ENCODE results near the gene FBXL15.

Gene FBXL15

DNA sequence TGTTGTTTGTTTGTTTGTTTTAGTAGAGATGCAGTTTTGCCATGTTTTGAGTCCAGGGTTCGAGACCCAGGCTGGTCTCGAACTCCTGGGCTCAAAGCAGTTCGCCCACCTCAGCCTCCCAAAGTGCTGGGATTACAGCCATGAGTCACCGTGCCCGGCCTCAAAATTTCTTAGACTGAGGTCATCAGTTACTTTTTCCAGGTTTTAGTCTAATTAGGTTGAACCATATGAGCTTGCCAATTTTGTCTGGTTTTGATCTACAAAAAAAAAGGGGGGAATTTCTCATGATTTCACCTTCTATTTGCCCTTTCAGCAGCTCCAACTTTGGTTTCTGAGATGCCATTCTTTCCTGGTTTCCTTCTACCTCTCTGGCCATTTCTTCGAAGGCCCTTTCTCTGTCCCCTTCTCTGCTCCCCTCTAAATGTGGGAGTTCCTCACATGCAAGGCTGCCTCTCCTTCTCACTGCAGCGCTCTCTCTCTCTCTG, 6.2 kb downstream of the FBXL15 start:
- TF ChIP-seq ZBTB7A (IDR thresholded peaks at IDR 0.05; ENCODE audit: low read depth) (no peak), CREB1 (IDR thresholded peaks at IDR 0.05; ENCODE audit: low read depth) (no peak), MAX (IDR thresholded peaks at IDR 0.05) (no peak), FOXM1 (IDR thresholded peaks at IDR 0.05; ENCODE audit: borderline replicate concordance, low read depth) (no peak), EP300 (IDR thresholded peaks at IDR 0.05; ENCODE audit: borderline replicate concordance) (no peak), RAD21 (IDR thresholded peaks at IDR 0.05; ENCODE audit: low read depth) (no peak), EGR1 (IDR thresholded peaks at IDR 0.05) (no peak), TAF1 (IDR thresholded peaks at IDR 0.05; ENCODE audit: low read depth) (no peak), TEAD4 (IDR thresholded peaks at IDR 0.05) (no peak), NFIC (IDR thresholded peaks at IDR 0.05) (no peak), CEBPB (IDR thresholded peaks at IDR 0.05) (no peak), TCF12 (IDR thresholded peaks at IDR 0.05; ENCODE audit: low read depth) (no peak), REST (IDR thresholded peaks at IDR 0.05; ENCODE audit: low read depth) (no peak), YY1 (IDR thresholded peaks at IDR 0.05; ENCODE audit: low read depth) (no peak)
- TF ChIP-seq, protein P1, sequence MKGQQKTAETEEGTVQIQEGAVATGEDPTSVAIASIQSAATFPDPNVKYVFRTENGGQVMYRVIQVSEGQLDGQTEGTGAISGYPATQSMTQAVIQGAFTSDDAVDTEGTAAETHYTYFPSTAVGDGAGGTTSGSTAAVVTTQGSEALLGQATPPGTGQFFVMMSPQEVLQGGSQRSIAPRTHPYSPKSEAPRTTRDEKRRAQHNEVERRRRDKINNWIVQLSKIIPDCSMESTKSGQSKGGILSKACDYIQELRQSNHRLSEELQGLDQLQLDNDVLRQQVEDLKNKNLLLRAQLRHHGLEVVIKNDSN (IDR thresholded peaks at IDR 0.05) = no peak

DNA sequence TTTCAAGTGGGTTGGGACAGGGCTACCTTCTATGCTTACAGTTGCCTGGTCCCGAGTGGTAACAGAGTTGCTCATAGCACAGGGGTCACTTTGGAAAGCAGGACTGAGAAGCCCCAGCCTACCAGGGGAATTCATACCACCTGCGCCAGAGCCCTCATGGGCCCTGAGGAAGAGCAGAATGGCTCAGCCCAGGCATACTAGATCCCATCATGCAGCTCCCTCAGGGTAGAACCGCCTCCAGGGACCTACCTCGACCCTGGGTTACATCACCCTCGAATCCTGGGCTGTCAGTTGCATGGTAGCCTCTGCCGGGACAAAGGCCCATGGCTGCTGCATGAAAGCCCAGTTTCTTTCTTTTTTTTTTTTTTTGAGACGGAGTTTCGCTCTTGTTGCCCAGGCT, 8.8 kb downstream of the FBXL15 start:
- TF ChIP-seq TAF1 (IDR thresholded peaks at IDR 0.05; ENCODE audit: low read depth) = no peak
- TF ChIP-seq EGR1 (IDR thresholded peaks at IDR 0.05) = no peak
- TF ChIP-seq CEBPB (IDR thresholded peaks at IDR 0.05) = no peak
- TF ChIP-seq TEAD4 (IDR thresholded peaks at IDR 0.05) = no peak
- TF ChIP-seq YY1 (IDR thresholded peaks at IDR 0.05; ENCODE audit: low read depth) = no peak

DNA sequence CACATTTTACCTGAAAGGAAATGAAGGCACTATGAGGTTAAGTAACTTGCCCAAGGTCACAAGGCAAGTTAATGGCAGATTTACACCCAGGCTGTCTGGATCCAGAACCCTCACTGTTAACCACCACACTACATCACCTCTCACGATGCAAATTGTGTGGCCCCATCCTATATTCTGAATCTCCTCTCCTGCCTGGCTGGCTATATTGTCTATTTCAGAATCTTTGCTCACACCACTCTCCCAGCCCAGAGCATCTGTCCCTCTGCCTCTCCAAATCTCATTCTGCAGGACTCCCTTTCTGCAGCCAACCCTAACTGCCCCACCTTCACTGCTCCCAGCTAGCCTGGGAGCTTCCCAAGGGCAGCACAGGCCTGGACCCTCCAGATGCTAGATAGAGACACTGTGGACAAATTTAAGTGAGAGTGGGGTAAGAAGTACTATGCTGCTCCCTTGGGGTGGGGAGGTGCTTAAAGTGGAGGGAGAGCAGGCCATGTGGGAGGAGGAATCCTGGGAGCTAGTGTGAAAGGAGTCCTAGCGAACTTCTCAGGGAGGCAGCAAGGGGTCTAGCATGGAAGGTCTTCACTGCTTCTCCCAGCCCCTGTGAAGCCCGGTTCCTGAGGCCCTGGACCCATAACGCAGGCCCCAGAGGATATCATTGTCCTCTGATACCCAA, 11.0 kb downstream of the FBXL15 start:
- peak; percentile 70; the same call in 1 of the 2 replicates for TF ChIP-seq MAX (IDR thresholded peaks at IDR 0.05)
- no peak for TF ChIP-seq EGR1 (IDR thresholded peaks at IDR 0.05)
- TF ChIP-seq, protein P1 (IDR thresholded peaks at IDR 0.05) = no peak
- TF ChIP-seq NFIC (IDR thresholded peaks at IDR 0.05) = no peak
- TF ChIP-seq EP300 (IDR thresholded peaks at IDR 0.05; ENCODE audit: borderline replicate concordance) = no peak

- peak; percentile 94 for TF ChIP-seq TAF1 (IDR thresholded peaks at IDR 0.05; ENCODE audit: low read depth)
- peak; percentile 32; the same call in 1 of the 2 replicates for TF ChIP-seq TEAD4 (IDR thresholded peaks at IDR 0.05)
- TF ChIP-seq RAD21 (IDR thresholded peaks at IDR 0.05; ENCODE audit: low read depth) = peak; percentile 20; the same call in 1 of the 2 replicates
- TF ChIP-seq ZBTB7A (IDR thresholded peaks at IDR 0.05; ENCODE audit: low read depth) = peak; percentile 94; the same call in 1 of the 2 replicates
- TF ChIP-seq YY1 (IDR thresholded peaks at IDR 0.05; ENCODE audit: low read depth) = peak; percentile 100
- TF ChIP-seq FOXM1 (IDR thresholded peaks at IDR 0.05; ENCODE audit: borderline replicate concordance, low read depth) = no peak
- peak; percentile 65; the same call in 1 of the 2 replicates for TF ChIP-seq TCF12 (IDR thresholded peaks at IDR 0.05; ENCODE audit: low read depth)
- no peak for TF ChIP-seq REST (IDR thresholded peaks at IDR 0.05; ENCODE audit: low read depth)
- TF ChIP-seq EP300 (IDR thresholded peaks at IDR 0.05; ENCODE audit: borderline replicate concordance) = no peak
- TF ChIP-seq EGR1 (IDR thresholded peaks at IDR 0.05) = peak; percentile 76
- no peak for TF ChIP-seq CEBPB (IDR thresholded peaks at IDR 0.05)
- TF ChIP-seq NFIC (IDR thresholded peaks at IDR 0.05) = 0 out of 2 replicates have a peak, but pooled peaks have one; percentile 23
- TF ChIP-seq, protein P1 (IDR thresholded peaks at IDR 0.05) = peak; percentile 39; the same call in 1 of the 2 replicates
- TF ChIP-seq CREB1 (IDR thresholded peaks at IDR 0.05; ENCODE audit: low read depth) = peak; percentile 63; the same call in 1 of the 2 replicates
- TF ChIP-seq MAX (IDR thresholded peaks at IDR 0.05) = peak; percentile 82
Measured at GRCh38 chr10:102432162-102432950, 11.7 kb downstream of the FBXL15 start, which contains the start of gene CUEDC2. Gene CUEDC2, minus strand, starts transcription at chr10:102432574. Its CDS starts 7,386 bp downstream, at chr10:102425188.

Data from Ishikawa (cell line).